Measurements from ENCODE around the gene DLGAP4. TPM values are rescaled to one million over a fixed set of nuclear protein-coding genes. Genes with fewer than 3 reads are reported as not detected.

DLGAP4 gene
- total RNA-seq, 1 experiment from 2014 or later: 59.9 TPM

DNA sequence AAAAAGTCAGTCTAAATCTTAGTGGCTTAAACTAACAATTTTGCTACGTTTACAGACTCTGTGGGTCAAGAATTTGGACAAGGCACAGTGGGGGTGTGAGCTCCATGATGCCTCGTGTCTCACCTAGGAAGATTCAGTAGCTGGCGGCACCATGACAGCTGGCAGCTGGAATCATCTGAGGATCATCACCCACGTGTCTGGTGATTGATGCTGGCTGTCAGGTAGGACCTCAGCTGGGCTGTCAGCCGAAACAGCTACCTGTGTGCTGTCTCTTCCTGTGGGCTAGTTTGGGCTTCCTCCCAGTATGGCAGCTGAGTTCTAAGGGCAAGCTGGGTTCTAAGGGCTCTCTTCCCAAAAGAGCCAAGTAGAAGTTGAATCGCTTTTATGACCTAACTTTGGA, 26.4 kb upstream of the DLGAP4 start:
- no peak for TF ChIP-seq EZH2 (IDR thresholded peaks at IDR 0.05; ENCODE audit: borderline replicate concordance, low read depth, low read length, poor library complexity, severe bottlenecking)
- TF ChIP-seq, protein P1, sequence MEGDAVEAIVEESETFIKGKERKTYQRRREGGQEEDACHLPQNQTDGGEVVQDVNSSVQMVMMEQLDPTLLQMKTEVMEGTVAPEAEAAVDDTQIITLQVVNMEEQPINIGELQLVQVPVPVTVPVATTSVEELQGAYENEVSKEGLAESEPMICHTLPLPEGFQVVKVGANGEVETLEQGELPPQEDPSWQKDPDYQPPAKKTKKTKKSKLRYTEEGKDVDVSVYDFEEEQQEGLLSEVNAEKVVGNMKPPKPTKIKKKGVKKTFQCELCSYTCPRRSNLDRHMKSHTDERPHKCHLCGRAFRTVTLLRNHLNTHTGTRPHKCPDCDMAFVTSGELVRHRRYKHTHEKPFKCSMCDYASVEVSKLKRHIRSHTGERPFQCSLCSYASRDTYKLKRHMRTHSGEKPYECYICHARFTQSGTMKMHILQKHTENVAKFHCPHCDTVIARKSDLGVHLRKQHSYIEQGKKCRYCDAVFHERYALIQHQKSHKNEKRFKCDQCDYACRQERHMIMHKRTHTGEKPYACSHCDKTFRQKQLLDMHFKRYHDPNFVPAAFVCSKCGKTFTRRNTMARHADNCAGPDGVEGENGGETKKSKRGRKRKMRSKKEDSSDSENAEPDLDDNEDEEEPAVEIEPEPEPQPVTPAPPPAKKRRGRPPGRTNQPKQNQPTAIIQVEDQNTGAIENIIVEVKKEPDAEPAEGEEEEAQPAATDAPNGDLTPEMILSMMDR (conservative IDR thresholded peaks at IDR 0.05; ENCODE audit: low read depth, low read length): no peak

DNA sequence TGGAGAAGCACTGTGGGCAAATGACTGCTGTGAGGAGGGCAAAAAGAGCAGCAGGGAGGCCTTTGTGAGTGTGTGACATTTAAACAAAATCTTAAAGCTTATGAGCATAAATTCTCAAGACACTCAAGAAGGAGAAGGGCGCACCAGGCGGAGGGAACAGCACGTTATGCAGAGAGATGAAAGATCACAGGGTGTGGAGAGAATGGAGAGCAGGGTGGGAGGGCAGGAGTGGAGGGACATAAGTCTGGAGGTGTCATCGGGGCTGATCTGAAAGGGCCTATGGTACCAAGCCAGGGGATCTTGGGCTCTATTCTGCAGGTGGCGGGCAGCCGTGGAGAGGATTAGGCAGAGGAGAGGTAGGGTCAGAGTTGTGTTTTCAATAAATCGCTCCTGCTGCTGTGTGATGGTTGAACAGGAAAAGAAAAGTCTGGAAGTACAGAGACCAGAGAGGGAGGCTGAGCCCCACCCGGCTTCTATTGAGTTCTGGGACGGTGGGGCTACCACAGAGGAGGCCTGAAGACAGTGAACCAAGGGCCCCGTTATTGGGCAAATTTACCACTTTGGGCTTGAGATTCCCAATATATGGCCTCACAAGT, 24.3 kb upstream of the DLGAP4 start:
- Histone ChIP-seq H3K4me1 (ENCODE audit: insufficient read depth, low read length, poor library complexity, severe bottlenecking) (no peaks in the 10 kb centered on the region), H3K4me3 (ENCODE audit: low read depth, low read length, poor library complexity, severe bottlenecking) (no peak overlapping the region), H3K27me3 (replicated peaks; ENCODE audit: insufficient read depth, low read depth, low read length, poor library complexity) (no peaks in the 10 kb centered on the region), H3K9me3 (ENCODE audit: low read depth, low read length, poor library complexity, severe bottlenecking) (no peaks in the 10 kb centered on the region), H3K36me3 (ENCODE audit: insufficient read depth, low read length, poor library complexity, severe bottlenecking) (no peaks in the 10 kb centered on the region), H3K27ac (ENCODE audit: low read depth, low read length, poor library complexity, severe bottlenecking) (no peak overlapping the region)
- intact Hi-C loops (cut with micrococcal nuclease; ENCODE audit: unreplicated experiment): no loop called here
- BruUV-seq (replicated peaks): no TSS peak
- DNase-seq (ENCODE audit: low spot score): no peak
- TF ChIP-seq EZH2 (IDR thresholded peaks at IDR 0.05; ENCODE audit: borderline replicate concordance, low read depth, low read length, poor library complexity, severe bottlenecking): no peak
- TF ChIP-seq, protein P1 (conservative IDR thresholded peaks at IDR 0.05; ENCODE audit: low read depth, low read length): no peak
- POLR2A ChIA-PET (ENCODE audit: low non-redundant PET): no interaction called here
- CTCF ChIA-PET: no interaction called here

More for the DNA sequence above, 26.4 kb upstream of the DLGAP4 start:
- Histone ChIP-seq H3K9me3 (ENCODE audit: low read depth, low read length, poor library complexity, severe bottlenecking) (no peaks in the 10 kb centered on the region), H3K4me3 (ENCODE audit: low read depth, low read length, poor library complexity, severe bottlenecking) (no peak overlapping the region), H3K27ac (ENCODE audit: low read depth, low read length, poor library complexity, severe bottlenecking) (no peak overlapping the region), H3K27me3 (replicated peaks; ENCODE audit: insufficient read depth, low read depth, low read length, poor library complexity) (no peaks in the 10 kb centered on the region), H3K4me1 (ENCODE audit: insufficient read depth, low read length, poor library complexity, severe bottlenecking) (no peaks in the 10 kb centered on the region), H3K36me3 (ENCODE audit: insufficient read depth, low read length, poor library complexity, severe bottlenecking) (no peaks in the 10 kb centered on the region)
- POLR2A ChIA-PET (ENCODE audit: low non-redundant PET): no interaction called here
- BruUV-seq (replicated peaks): no TSS peak
- CTCF ChIA-PET: no interaction called here
- intact Hi-C loops (cut with micrococcal nuclease; ENCODE audit: unreplicated experiment): no loop called here
- DNase-seq (ENCODE audit: low spot score): no peak

DNA sequence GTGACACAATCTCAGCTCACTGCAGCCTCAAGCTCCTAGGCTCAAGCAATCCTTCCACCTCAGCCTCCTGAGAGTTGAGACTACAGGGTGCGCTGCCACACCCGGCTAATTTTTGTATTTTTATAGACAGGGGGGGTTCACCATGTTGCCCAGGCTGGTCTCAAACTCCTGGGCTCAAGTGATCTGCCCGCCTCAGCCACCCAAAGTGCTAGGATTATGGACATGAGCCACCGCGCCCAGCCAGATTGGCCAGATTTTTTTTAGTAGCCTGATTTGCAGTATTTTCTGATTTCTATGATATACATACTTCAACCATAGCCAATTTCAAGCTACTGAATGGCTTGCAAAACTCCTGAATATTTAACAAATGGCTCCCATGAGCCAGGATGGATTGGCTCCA, 21.4 kb upstream of the DLGAP4 start:
- no peak for TF ChIP-seq EZH2 (IDR thresholded peaks at IDR 0.05; ENCODE audit: borderline replicate concordance, low read depth, low read length, poor library complexity, severe bottlenecking)
- TF ChIP-seq, protein P1 (conservative IDR thresholded peaks at IDR 0.05; ENCODE audit: low read depth, low read length): no peak
- ChIA-PET CTCF (no interaction called here), POLR2A (ENCODE audit: low non-redundant PET) (no interaction called here)
- no peaks in the 10 kb centered on the region for H3K27me3 ChIP-seq (replicated peaks; ENCODE audit: insufficient read depth, low read depth, low read length, poor library complexity)
- no peaks in the 10 kb centered on the region for H3K4me1 ChIP-seq (ENCODE audit: insufficient read depth, low read length, poor library complexity, severe bottlenecking)
- intact Hi-C loops (cut with micrococcal nuclease; ENCODE audit: unreplicated experiment): no loop called here
- no TSS peak for BruUV-seq (replicated peaks)
- no peak overlapping the region for H3K4me3 ChIP-seq (ENCODE audit: low read depth, low read length, poor library complexity, severe bottlenecking)
- no peaks in the 10 kb centered on the region for H3K9me3 ChIP-seq (ENCODE audit: low read depth, low read length, poor library complexity, severe bottlenecking)
- no peak overlapping the region for H3K27ac ChIP-seq (ENCODE audit: low read depth, low read length, poor library complexity, severe bottlenecking)
- no peak for DNase-seq (ENCODE audit: low spot score)
- H3K36me3 ChIP-seq (ENCODE audit: insufficient read depth, low read length, poor library complexity, severe bottlenecking): no peaks in the 10 kb centered on the region

Data from A673 (cell line).